Gastroesophageal sphincter (tissue), 3 donors: Measurements from ENCODE around the gene OR52L1.

ENCODE experiments used
- CTCF ChIP-seq, 4 experiments: fragments of 200-600 bp in 2 of 4; fragments of 450-650 bp in 2 of 4; sonication (generic) in 1 of 4; IDR thresholded peaks; one replicate each; pipeline ENCODE4 v1.5.1; 2017 to 2019; ENCODE audit warnings: antibody characterized with exemption in 4 of 4, mild to moderate bottlenecking in 2 of 4, moderate library complexity in 2 of 4
- EP300 ChIP-seq: sonication (generic); formaldehyde crosslinking; IDR thresholded peaks from one replicate; pipeline ENCODE4 v1.6.1; 2017; ENCODE audit warnings: antibody characterized with exemption, mild to moderate bottlenecking
- POLR2A ChIP-seq, 2 donors: fragments of 450-650 bp; IDR thresholded peaks; one replicate each; pipeline ENCODE4 v1.6.1; 2017; ENCODE audit warnings: antibody characterized with exemption in 2 of 2, mild to moderate bottlenecking in 2 of 2, moderate library complexity in 1 of 2
- POLR2AphosphoS5 ChIP-seq: sonication (generic); formaldehyde crosslinking; IDR thresholded peaks from one replicate; pipeline ENCODE4 v1.6.1; 2017; ENCODE audit warnings: antibody characterized with exemption

DNA sequence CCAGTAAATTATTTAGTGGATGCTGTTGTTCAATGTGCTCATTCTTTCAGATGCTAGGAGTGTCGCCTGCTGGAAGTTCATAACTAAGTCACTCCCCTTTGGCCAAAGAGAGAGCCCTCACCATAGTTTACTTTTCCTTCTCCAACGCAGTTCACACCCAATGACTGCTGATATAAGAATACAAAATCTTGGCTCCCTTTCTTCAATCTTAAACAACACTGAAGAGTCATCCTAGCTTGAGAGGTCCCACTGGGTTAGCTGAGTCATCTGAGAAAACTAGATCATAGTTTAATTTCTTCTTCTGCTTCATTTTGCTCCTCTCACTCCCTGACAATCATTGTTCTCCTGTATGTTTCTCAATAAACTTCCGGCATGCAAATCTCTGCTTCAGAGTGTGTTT, 5.4 kb upstream of the OR52L1 start:
- TF ChIP-seq CTCF (IDR thresholded peaks at IDR 0.05) (no peak), POLR2A (IDR thresholded peaks at IDR 0.05) (no peak), EP300 (no peak), POLR2AphosphoS5 (no peak)
